ENCODE results near the gene GPD2. TPM values are rescaled to one million over a fixed set of nuclear protein-coding genes. Genes with fewer than 3 reads are reported as not detected.

GPD2 gene
- total RNA-seq, 2 donors from 2014 or later: 20.0 to 24.9 TPM

GRCh38 chr2:156421851-156422250 lies 14.3 kb upstream of the GPD2 start:
- ATAC-seq (replicated peaks in 1 of 2) (no peak), DNase-seq (no peak)
- Mint-ChIP-seq H3K36me3 (ENCODE audit: insufficient read depth in 2 of 2) (no peaks in the 10 kb centered on the region), H3K27me3 (ENCODE audit: low read depth) (peaks cover 31% of the 10 kb centered on the region), H3K27ac (no peak overlapping the region), H3K4me3 (no peak overlapping the region), H3K9me3 (peaks cover 0 to 3% of the 10 kb centered on the region in 2 donors), H3K4me1 (ENCODE audit: low read depth) (peaks cover 10% of the 10 kb centered on the region)

- DNase-seq (no peak), ATAC-seq (replicated peaks in 1 of 2) (no peak)
- no peaks in the 10 kb centered on the region for H3K36me3 Mint-ChIP-seq (ENCODE audit: insufficient read depth in 2 of 2)
- peaks cover 10% of the 10 kb centered on the region for H3K4me1 Mint-ChIP-seq (ENCODE audit: low read depth)
- peaks cover 31% of the 10 kb centered on the region for H3K27me3 Mint-ChIP-seq (ENCODE audit: low read depth)
- H3K4me3 Mint-ChIP-seq: no peak overlapping the region
- H3K9me3 Mint-ChIP-seq: peaks cover 0 to 3% of the 10 kb centered on the region in 2 donors
- H3K27ac Mint-ChIP-seq: no peak overlapping the region
Observed at GRCh38 chr2:156423674-156424282, 12.4 kb upstream of the GPD2 start.

GRCh38 chr2:156427074-156427473 lies 9.1 kb upstream of the GPD2 start:
- DNase-seq (no peak), ATAC-seq (replicated peaks in 1 of 2) (no peak)

GRCh38 chr2:156429211-156429610 lies 7.0 kb upstream of the GPD2 start:
- Mint-ChIP-seq H3K9me3 (no peaks in the 10 kb centered on the region), H3K4me3 (no peak overlapping the region), H3K36me3 (ENCODE audit: insufficient read depth in 2 of 2) (no peaks in the 10 kb centered on the region), H3K27me3 (ENCODE audit: low read depth) (peaks cover 9% of the 10 kb centered on the region), H3K4me1 (ENCODE audit: low read depth) (peaks cover 15% of the 10 kb centered on the region), H3K27ac (no peak overlapping the region)
- DNase-seq (no peak), ATAC-seq (replicated peaks in 1 of 2) (no peak)

More at GRCh38 chr2:156427074-156427473, 9.1 kb upstream of the GPD2 start:
- Mint-ChIP-seq H3K27ac (no peak overlapping the region), H3K4me1 (ENCODE audit: low read depth) (peaks cover 25% of the 10 kb centered on the region), H3K27me3 (ENCODE audit: low read depth) (peaks cover 19% of the 10 kb centered on the region), H3K4me3 (no peak overlapping the region), H3K36me3 (ENCODE audit: insufficient read depth in 2 of 2) (no peaks in the 10 kb centered on the region), H3K9me3 (no peaks in the 10 kb centered on the region)

- no peaks in the 10 kb centered on the region for H3K36me3 Mint-ChIP-seq (ENCODE audit: insufficient read depth in 2 of 2)
- DNase-seq (no peak), ATAC-seq (replicated peaks in 1 of 2) (no peak)
- H3K27me3 Mint-ChIP-seq (ENCODE audit: low read depth): peaks cover under 1% of the 10 kb centered on the region
- H3K27ac Mint-ChIP-seq: peak overlapping the region; percentile 8
- H3K4me1 Mint-ChIP-seq (ENCODE audit: low read depth): peaks cover 15% of the 10 kb centered on the region
- H3K9me3 Mint-ChIP-seq: no peaks in the 10 kb centered on the region
- H3K4me3 Mint-ChIP-seq: peak overlapping the region in 1 of 2 donors; percentile 18
Observed at GRCh38 chr2:156430236-156430979, 5.8 kb upstream of the GPD2 start.

GRCh38 chr2:156430980-156431358 lies 5.2 kb upstream of the GPD2 start:
- Mint-ChIP-seq H3K4me1 (ENCODE audit: low read depth) (peaks cover 15% of the 10 kb centered on the region), H3K27ac (peak overlapping the region; percentile 8), H3K4me3 (peak overlapping the region in 1 of 2 donors; percentile 18), H3K36me3 (ENCODE audit: insufficient read depth in 2 of 2) (no peaks in the 10 kb centered on the region), H3K9me3 (no peaks in the 10 kb centered on the region), H3K27me3 (ENCODE audit: low read depth) (no peaks in the 10 kb centered on the region)
- no peak for DNase-seq
- no peak for ATAC-seq (replicated peaks in 1 of 2)

- no peak for DNase-seq
- peak overlapping the region; percentile 46 to 97 for H3K4me3 Mint-ChIP-seq
- no peak for ATAC-seq (replicated peaks in 1 of 2)
- H3K36me3 Mint-ChIP-seq (ENCODE audit: insufficient read depth in 2 of 2): peaks cover 2 to 3% of the 10 kb centered on the region in 2 donors
- no peak overlapping the region for H3K27ac Mint-ChIP-seq
- peaks cover 37% of the 10 kb centered on the region for H3K4me1 Mint-ChIP-seq (ENCODE audit: low read depth)
- H3K27me3 Mint-ChIP-seq (ENCODE audit: low read depth): no peaks in the 10 kb centered on the region
- H3K9me3 Mint-ChIP-seq: no peaks in the 10 kb centered on the region
Observed at GRCh38 chr2:156434461-156435291, 1.5 kb upstream of the GPD2 start.

- ATAC-seq (replicated peaks in 1 of 2): no peak
- no peak for DNase-seq
- no peaks in the 10 kb centered on the region for H3K27me3 Mint-ChIP-seq (ENCODE audit: low read depth)
- H3K36me3 Mint-ChIP-seq (ENCODE audit: insufficient read depth in 2 of 2): peaks cover 3 to 4% of the 10 kb centered on the region in 2 donors
- peak overlapping the region; percentile 97 to 98 for H3K4me3 Mint-ChIP-seq
- H3K4me1 Mint-ChIP-seq (ENCODE audit: low read depth): peaks cover 35% of the 10 kb centered on the region
- H3K9me3 Mint-ChIP-seq: no peaks in the 10 kb centered on the region
- no peak overlapping the region for H3K27ac Mint-ChIP-seq
Observed at GRCh38 chr2:156435396-156435717, 822 bp upstream of the GPD2 start.

GRCh38 chr2:156436497-156437085 lies 412 bp downstream of the GPD2 start:
- Mint-ChIP-seq H3K4me1 (ENCODE audit: low read depth) (peaks cover 22% of the 10 kb centered on the region), H3K9me3 (no peaks in the 10 kb centered on the region), H3K36me3 (ENCODE audit: insufficient read depth in 2 of 2) (peaks cover 4% of the 10 kb centered on the region in 2 donors), H3K27ac (peak overlapping the region; percentile 97), H3K4me3 (peak overlapping the region; percentile 97 to 98), H3K27me3 (ENCODE audit: low read depth) (no peaks in the 10 kb centered on the region)
- DNase-seq (peak; percentile 17 to 26), ATAC-seq (replicated peaks in 1 of 2) (peak; percentile 35 to 42)

- Mint-ChIP-seq H3K4me3 (peak overlapping the region; percentile 97 to 98), H3K27me3 (ENCODE audit: low read depth) (no peaks in the 10 kb centered on the region), H3K4me1 (ENCODE audit: low read depth) (peaks cover 22% of the 10 kb centered on the region), H3K27ac (peak overlapping the region; percentile 97), H3K9me3 (no peaks in the 10 kb centered on the region), H3K36me3 (ENCODE audit: insufficient read depth in 2 of 2) (peaks cover 4% of the 10 kb centered on the region in 2 donors)
- no peak for ATAC-seq (replicated peaks in 1 of 2)
- DNase-seq: no peak
Observed at GRCh38 chr2:156437272-156437930, 1.2 kb downstream of the GPD2 start.

GRCh38 chr2:156437931-156438410 lies 1.8 kb downstream of the GPD2 start:
- ATAC-seq (replicated peaks in 1 of 2) (no peak), DNase-seq (no peak)
- Mint-ChIP-seq H3K9me3 (no peaks in the 10 kb centered on the region), H3K4me1 (ENCODE audit: low read depth) (peaks cover 22% of the 10 kb centered on the region), H3K27me3 (ENCODE audit: low read depth) (no peaks in the 10 kb centered on the region), H3K27ac (peak overlapping the region; percentile 97), H3K36me3 (ENCODE audit: insufficient read depth in 2 of 2) (peaks cover 4% of the 10 kb centered on the region in 2 donors), H3K4me3 (peak overlapping the region; percentile 97 to 98)

- H3K9me3 Mint-ChIP-seq: no peaks in the 10 kb centered on the region
- no peak overlapping the region for H3K4me3 Mint-ChIP-seq
- DNase-seq (no peak), ATAC-seq (replicated peaks in 1 of 2) (no peak)
- H3K27me3 Mint-ChIP-seq (ENCODE audit: low read depth): no peaks in the 10 kb centered on the region
- H3K4me1 Mint-ChIP-seq (ENCODE audit: low read depth): peaks cover 4% of the 10 kb centered on the region
- H3K36me3 Mint-ChIP-seq (ENCODE audit: insufficient read depth in 2 of 2): peaks cover 2% of the 10 kb centered on the region in 2 donors
- H3K27ac Mint-ChIP-seq: no peak overlapping the region
Observed at GRCh38 chr2:156443089-156443488, 6.9 kb downstream of the GPD2 start.
